Measurements from ENCODE around the gene CDS1.

The CDS1 gene

DNA sequence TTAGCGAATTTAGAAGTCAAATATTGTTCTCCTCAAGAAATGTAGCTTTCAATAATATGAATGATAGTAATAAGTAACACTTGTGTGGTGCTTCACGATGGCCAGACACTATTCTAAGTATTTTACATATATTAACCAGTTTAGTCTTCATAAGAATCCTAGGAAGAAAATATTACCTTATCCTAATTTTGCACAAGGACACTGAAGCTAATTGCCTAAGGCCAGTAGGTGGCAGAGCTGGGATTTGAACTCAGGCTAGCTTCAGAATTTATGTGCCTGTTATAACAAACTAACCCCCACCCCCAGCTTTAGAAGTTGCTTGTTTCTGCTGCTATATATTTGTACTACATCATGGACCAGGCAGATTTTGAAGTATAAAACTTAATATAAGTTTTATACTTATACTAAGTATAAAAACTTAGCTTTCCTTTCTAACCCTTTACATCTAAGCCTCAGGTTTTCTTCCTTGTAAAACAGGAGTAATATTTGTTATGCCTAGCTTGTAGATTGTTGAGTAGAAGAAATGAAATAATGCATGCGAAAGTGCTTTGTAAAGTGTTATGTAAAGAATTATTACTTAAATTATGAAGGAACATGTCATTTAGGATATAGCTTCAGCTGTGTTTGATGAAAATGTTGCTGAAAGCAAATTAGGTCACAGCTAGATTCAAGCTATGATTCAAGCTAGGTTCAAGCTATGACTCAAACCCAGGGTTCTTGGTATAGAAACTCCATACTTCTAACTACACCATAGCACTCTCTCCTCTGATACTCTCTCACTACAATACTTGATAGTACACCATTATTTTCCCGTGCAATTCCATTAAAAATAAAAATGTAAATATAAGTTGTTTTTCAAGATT, 4.2 kb upstream of the CDS1 start:
- TF ChIP-seq MAX (IDR thresholded peaks at IDR 0.05; ENCODE audit: low read depth, low read length) = no peak
- peak; percentile 67 for TF ChIP-seq CTCF (IDR thresholded peaks at IDR 0.05; ENCODE audit: low read depth, low read length)
- TF ChIP-seq POLR2A (IDR thresholded peaks at IDR 0.05; ENCODE audit: extremely low read depth, insufficient read length) = no peak
- no peak for TF ChIP-seq MYC (IDR thresholded peaks at IDR 0.05; ENCODE audit: low read depth, low read length)
- H3K4me3 ChIP-seq (ENCODE audit: low read depth, low read length) = no peak overlapping the region
- DNase-seq (ENCODE audit: low read depth) = peak; percentile 67

DNA sequence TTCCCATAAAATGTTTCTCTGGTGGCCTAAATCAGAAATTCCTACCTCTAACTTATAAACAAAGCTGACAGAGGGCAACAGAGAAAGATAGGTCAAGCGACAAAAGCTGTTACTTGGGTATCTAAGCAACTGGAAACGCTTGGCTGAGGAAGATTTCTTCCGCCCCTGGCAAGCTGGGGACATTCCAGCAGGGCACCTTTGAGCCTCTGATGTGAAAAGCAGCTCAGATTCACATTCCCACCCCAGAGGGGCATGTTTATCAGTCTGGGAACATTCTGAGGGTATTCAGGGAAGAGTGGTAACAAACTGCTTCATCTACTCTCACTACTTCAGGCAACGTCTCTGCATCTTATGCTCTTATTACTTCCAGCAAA, 3.5 kb upstream of the CDS1 start:
- TF ChIP-seq MAX (IDR thresholded peaks at IDR 0.05; ENCODE audit: low read depth, low read length) (no peak), CTCF (IDR thresholded peaks at IDR 0.05; ENCODE audit: low read depth, low read length) (no peak), POLR2A (IDR thresholded peaks at IDR 0.05; ENCODE audit: extremely low read depth, insufficient read length) (no peak), MYC (IDR thresholded peaks at IDR 0.05; ENCODE audit: low read depth, low read length) (no peak)

GRCh38 chr4:84582302-84582987, 482 bp upstream of the CDS1 start:
- peak; percentile 71 for DNase-seq (ENCODE audit: low read depth)
- TF ChIP-seq POLR2A (IDR thresholded peaks at IDR 0.05; ENCODE audit: extremely low read depth, insufficient read length) = no peak
- peak overlapping the region; percentile 28 for H3K4me3 ChIP-seq (ENCODE audit: low read depth, low read length)

More for the DNA sequence above, 3.5 kb upstream of the CDS1 start:
- DNase-seq (ENCODE audit: low read depth) = no peak
- no peak overlapping the region for H3K4me3 ChIP-seq (ENCODE audit: low read depth, low read length)

GRCh38 chr4:84583876-84584380, 1.0 kb downstream of the CDS1 start:
- DNase-seq (ENCODE audit: low read depth) = peak; percentile 11
- TF ChIP-seq CTCF (IDR thresholded peaks at IDR 0.05; ENCODE audit: low read depth, low read length) = no peak
- TF ChIP-seq MYC (IDR thresholded peaks at IDR 0.05; ENCODE audit: low read depth, low read length) = no peak
- TF ChIP-seq MAX (IDR thresholded peaks at IDR 0.05; ENCODE audit: low read depth, low read length) = no peak
- TF ChIP-seq POLR2A (IDR thresholded peaks at IDR 0.05; ENCODE audit: extremely low read depth, insufficient read length) = no peak
- no peak overlapping the region for H3K4me3 ChIP-seq (ENCODE audit: low read depth, low read length)

DNA sequence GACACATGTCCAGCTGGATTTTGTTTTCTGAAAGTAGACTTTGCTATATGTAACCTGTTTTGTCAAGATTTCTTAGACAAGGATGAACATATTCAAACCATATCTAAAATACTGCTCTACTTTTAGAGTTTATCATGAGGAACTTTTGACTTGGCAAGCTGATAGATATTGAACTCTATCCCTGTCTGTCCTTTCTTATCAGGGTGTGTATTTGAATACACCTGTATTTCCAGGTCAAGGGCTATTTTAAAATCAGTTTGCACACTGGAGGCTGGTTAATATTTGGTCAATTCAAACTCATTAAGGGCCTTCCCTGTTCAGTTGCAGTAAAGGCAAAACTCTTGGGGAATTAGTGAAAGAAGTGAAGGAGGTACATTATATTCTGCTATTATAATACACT, 2.3 kb downstream of the CDS1 start:
- no peak for DNase-seq (ENCODE audit: low read depth)
- no peak overlapping the region for H3K4me3 ChIP-seq (ENCODE audit: low read depth, low read length)
- no peak for TF ChIP-seq MAX (IDR thresholded peaks at IDR 0.05; ENCODE audit: low read depth, low read length)
- no peak for TF ChIP-seq CTCF (IDR thresholded peaks at IDR 0.05; ENCODE audit: low read depth, low read length)
- TF ChIP-seq MYC (IDR thresholded peaks at IDR 0.05; ENCODE audit: low read depth, low read length) = no peak
- no peak for TF ChIP-seq POLR2A (IDR thresholded peaks at IDR 0.05; ENCODE audit: extremely low read depth, insufficient read length)

GRCh38 chr4:84594724-84595123, 11.8 kb downstream of the CDS1 start:
- H3K4me3 ChIP-seq (ENCODE audit: low read depth, low read length) = no peak overlapping the region
- DNase-seq (ENCODE audit: low read depth) = no peak
- TF ChIP-seq CTCF (IDR thresholded peaks at IDR 0.05; ENCODE audit: low read depth, low read length) (no peak), MAX (IDR thresholded peaks at IDR 0.05; ENCODE audit: low read depth, low read length) (no peak), MYC (IDR thresholded peaks at IDR 0.05; ENCODE audit: low read depth, low read length) (no peak), POLR2A (IDR thresholded peaks at IDR 0.05; ENCODE audit: extremely low read depth, insufficient read length) (no peak)

All from NB4 (cell line).